ENCODE results near the gene MARVELD1.

The MARVELD1 gene

GRCh38 chr10:97744405-97745035 lies 31.0 kb downstream of the MARVELD1 start:
- Histone ChIP-seq H3K4me3 (no peak overlapping the region), H3K27ac (no peak overlapping the region)
- TF ChIP-seq, protein P1, sequence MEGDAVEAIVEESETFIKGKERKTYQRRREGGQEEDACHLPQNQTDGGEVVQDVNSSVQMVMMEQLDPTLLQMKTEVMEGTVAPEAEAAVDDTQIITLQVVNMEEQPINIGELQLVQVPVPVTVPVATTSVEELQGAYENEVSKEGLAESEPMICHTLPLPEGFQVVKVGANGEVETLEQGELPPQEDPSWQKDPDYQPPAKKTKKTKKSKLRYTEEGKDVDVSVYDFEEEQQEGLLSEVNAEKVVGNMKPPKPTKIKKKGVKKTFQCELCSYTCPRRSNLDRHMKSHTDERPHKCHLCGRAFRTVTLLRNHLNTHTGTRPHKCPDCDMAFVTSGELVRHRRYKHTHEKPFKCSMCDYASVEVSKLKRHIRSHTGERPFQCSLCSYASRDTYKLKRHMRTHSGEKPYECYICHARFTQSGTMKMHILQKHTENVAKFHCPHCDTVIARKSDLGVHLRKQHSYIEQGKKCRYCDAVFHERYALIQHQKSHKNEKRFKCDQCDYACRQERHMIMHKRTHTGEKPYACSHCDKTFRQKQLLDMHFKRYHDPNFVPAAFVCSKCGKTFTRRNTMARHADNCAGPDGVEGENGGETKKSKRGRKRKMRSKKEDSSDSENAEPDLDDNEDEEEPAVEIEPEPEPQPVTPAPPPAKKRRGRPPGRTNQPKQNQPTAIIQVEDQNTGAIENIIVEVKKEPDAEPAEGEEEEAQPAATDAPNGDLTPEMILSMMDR (IDR thresholded peaks at IDR 0.05), result no peak
- DNase-seq (ENCODE audit: low spot score), result no peak

GRCh38 chr10:97747573-97747972 lies 34.0 kb downstream of the MARVELD1 start:
- TF ChIP-seq, protein P1 (IDR thresholded peaks at IDR 0.05), result no peak
- no peak for DNase-seq (ENCODE audit: low spot score)
- H3K27ac ChIP-seq, result no peak overlapping the region

DNA sequence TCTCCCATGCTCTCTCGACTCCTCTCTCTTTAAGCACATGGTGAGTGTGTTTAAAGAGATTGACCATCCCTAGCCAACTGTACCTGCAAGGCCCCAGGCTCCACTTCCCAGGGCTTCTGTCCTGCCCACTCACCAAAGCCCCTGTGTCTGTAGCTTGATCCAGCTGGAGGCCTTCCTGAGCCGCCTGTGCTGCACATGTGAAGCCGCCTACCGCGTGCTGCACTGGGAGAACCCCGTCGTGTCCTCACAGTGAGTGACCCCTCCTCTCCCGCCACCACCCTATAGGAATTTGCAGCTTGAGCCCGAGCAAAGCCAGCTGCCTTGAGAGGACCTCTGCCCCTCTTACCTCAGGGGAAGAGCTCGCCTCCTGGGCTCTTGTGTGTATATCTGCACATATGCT lies 34.6 kb downstream of the MARVELD1 start:
- TF ChIP-seq, protein P1 (IDR thresholded peaks at IDR 0.05), result no peak
- no peak for DNase-seq (ENCODE audit: low spot score)
- H3K4me3 ChIP-seq, result no peak overlapping the region
- H3K27ac ChIP-seq, result no peak overlapping the region

More at GRCh38 chr10:97747573-97747972, 34.0 kb downstream of the MARVELD1 start:
- H3K4me3 ChIP-seq, result no peak overlapping the region

DNA sequence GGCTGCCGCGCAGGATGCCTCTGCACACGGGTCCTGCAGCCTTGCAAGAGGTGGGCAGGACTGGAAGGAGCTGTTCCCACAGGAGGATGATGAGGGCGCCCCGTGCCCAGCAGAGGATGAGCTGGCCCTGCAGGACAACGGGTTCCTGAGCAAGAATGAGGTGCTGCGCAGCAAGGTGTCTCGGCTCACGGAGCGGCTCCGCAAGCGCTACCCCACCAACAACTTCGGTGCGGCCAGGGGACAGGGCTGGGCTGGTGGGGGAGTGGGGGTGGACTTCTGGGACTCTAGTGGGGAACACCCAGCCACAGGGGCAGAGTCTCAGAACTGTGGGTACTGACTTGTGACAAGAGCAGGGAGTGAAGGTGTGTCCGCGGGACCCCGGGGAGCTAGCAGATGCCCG lies 39.4 kb downstream of the MARVELD1 start:
- Histone ChIP-seq H3K27ac (no peak overlapping the region), H3K4me3 (no peak overlapping the region)
- DNase-seq (ENCODE audit: low spot score), result no peak
- TF ChIP-seq, protein P1 (IDR thresholded peaks at IDR 0.05), result no peak

DNA sequence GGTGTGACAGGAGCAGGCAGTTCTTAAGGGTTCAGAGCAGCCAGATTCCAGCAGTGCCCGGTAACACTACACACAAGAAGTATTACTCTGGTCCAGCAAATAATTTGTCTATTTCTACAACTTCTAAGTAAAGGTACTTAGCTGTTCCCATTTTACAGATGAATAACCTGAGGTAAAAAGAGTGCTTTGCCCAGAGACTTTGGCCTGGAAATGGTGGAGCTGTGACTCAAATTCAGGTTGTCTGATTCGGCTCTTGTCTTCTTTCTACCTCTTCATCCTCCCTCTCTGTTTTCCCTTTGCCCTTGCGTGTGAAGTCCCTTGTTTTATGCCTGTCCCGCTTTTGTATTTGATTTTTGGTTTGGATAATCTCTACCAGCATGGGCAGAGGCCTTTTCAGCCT lies 41.2 kb downstream of the MARVELD1 start:
- H3K27ac ChIP-seq, result no peak overlapping the region
- TF ChIP-seq, protein P1 (IDR thresholded peaks at IDR 0.05), result no peak
- DNase-seq (ENCODE audit: low spot score), result no peak
- H3K4me3 ChIP-seq, result no peak overlapping the region

DNA sequence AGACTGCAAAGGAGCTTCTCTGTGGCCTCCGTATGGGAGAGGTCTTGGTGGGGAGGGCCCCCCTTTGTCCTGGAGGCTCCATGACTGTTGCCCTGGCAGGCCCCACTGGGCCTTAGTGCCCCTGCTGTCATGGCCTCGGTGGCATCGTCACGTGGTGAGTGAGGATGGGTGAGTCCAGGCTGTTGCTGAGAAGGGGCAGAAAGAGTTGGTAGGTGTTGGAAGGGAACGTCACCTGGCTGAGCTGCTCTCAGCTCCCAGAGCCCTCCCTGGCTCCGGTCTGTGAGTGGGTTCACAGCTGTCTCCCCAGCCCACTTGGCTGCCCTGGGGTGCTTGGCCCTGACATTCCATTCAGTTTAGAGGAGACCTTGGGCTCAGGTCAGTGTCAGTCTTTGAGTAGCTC lies 42.2 kb downstream of the MARVELD1 start:
- no peak for DNase-seq (ENCODE audit: low spot score)
- H3K4me3 ChIP-seq, result no peak overlapping the region
- TF ChIP-seq, protein P1 (IDR thresholded peaks at IDR 0.05), result no peak
- H3K27ac ChIP-seq, result no peak overlapping the region

DNA sequence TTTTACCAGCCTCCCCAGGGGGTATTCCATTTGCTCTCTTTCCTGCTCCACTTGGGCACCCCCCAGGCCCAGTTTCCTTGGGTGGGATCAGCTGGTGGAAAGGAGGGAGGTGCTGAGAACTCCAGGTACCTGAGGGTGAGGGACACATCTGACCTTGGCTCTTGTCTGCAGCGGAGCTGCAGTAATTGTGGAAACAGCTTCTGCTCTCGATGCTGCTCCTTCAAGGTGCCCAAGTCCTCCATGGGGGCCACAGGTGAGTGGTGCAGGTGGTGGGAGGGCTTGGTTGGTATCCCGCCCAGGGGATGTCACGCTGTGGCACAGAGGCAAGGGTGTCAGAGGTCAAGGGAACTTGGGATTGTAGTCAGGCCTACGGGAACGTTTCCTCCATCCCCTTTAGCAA lies 43.9 kb downstream of the MARVELD1 start:
- TF ChIP-seq, protein P1 (IDR thresholded peaks at IDR 0.05), result no peak
- H3K27ac ChIP-seq, result no peak overlapping the region
- H3K4me3 ChIP-seq, result no peak overlapping the region
- DNase-seq (ENCODE audit: low spot score), result no peak

All from coronary artery (tissue), 2 donors.